Measurements from ENCODE around the gene ARL14EPL. TPM values are rescaled to one million over a fixed set of nuclear protein-coding genes. Genes with fewer than 3 reads are reported as not detected.

ARL14EPL gene
- total and polyA plus RNA-seq, 3 donors from 2014 or later = 0.21 TPM; not detected in 2

Other genes with a start within 250 kb of the ARL14EPL start
- 10 to 100 TPM; 41.3 to 45.0 TPM for gene CDO1, start 215.8 kb upstream of the ARL14EPL start, total RNA-seq
- gene CDO1, start 215.8 kb upstream of the ARL14EPL start, polyA plus RNA-seq (ENCODE audit: insufficient read depth, low read depth, low replicate concordance) = 31.6 TPM
- gene ATG12, start 190.9 kb upstream of the ARL14EPL start, total RNA-seq = 10 to 100 TPM; 49.7 to 65.8 TPM
- gene ATG12, start 190.9 kb upstream of the ARL14EPL start, polyA plus RNA-seq (ENCODE audit: insufficient read depth, low read depth, low replicate concordance) = 50.5 TPM
- 100 to 1,000 TPM; 103 to 105 TPM for gene AP3S1, start 190.5 kb upstream of the ARL14EPL start, total RNA-seq
- 136 TPM for gene AP3S1, start 190.5 kb upstream of the ARL14EPL start, polyA plus RNA-seq (ENCODE audit: insufficient read depth, low read depth, low replicate concordance)
- 1 to 10 TPM in 1 of 2 donors, under 1 TPM in 1; 0.99 to 6.1 TPM for gene LVRN, start 70.0 kb upstream of the ARL14EPL start, total RNA-seq
- gene LVRN, start 70.0 kb upstream of the ARL14EPL start, polyA plus RNA-seq (ENCODE audit: insufficient read depth, low read depth, low replicate concordance) = 3.3 TPM
- 10 to 100 TPM; 29.7 to 36.1 TPM for gene COMMD10, start 52.6 kb downstream of the ARL14EPL start, total RNA-seq
- gene COMMD10, start 52.6 kb downstream of the ARL14EPL start, polyA plus RNA-seq (ENCODE audit: insufficient read depth, low read depth, low replicate concordance) = 16.6 TPM